Stimulated activated CD4-positive, alpha-beta T cell treated with anti-CD3 and anti-CD28 coated beads, Interleukin-4, amount 100 ng/mL, for 1 hour (primary cell): ENCODE results near the gene MACF1.

Experiments used
- DNase-seq: peaks from one replicate; pipeline ENCODE4 v3.0.0-alpha.2; 2020

The MACF1 gene

DNA sequence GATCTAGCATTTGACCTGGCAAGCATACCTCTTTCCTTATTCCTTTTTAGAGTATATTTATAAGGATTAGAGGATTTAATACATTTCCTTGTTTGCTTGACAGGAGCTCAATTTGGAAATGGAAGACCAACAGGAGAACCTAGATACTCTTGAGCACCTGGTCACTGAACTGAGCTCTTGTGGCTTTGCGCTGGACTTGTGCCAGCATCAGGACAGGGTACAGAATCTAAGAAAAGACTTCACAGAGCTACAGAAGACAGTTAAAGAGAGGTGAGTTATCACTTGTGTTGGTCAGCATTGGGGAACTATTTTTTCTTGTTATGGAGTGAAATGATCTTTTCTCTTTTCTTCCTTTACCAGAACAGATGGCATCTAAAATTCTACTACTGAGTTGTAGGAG lies 163.6 kb downstream of the MACF1 start:
- no peak for DNase-seq

DNA sequence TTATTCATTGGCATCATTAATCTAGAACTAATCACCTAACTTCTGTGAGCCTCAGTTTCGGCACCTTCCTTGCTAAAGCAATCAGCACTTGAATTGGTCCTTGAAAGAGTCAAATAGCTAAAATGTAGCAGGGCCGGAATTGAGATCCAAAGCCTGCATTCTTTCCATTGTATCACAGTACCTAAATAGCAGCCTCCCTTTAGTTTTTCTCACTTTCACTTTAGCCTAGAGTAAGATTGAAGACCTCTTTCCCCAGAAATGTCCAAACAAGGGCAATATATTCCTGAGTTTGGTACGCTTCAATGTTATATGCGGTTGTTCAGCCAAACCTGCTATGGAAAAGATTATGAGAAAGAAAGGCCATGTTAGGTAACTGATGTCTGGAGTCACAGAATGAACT lies 165.1 kb downstream of the MACF1 start:
- DNase-seq = no peak

DNA sequence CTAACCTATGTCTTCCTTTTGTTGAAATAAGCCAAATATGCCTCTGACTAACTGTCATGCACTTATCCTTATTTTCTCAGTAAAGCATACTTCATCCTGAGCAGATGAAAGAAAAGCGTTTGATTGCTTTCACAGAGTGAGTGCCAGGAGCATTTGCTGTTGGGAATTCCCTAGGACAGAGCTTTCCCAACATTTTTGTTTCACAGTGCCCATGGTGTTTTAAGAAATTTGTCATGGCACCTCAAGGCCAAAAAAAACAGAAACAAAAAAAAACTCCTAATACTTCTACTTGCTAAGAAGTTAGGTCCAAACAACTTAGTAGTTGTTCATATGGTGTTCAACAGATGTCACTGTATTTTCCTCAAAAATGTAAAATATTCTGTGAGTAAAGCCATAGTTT lies 166.1 kb downstream of the MACF1 start:
- no peak for DNase-seq

DNA sequence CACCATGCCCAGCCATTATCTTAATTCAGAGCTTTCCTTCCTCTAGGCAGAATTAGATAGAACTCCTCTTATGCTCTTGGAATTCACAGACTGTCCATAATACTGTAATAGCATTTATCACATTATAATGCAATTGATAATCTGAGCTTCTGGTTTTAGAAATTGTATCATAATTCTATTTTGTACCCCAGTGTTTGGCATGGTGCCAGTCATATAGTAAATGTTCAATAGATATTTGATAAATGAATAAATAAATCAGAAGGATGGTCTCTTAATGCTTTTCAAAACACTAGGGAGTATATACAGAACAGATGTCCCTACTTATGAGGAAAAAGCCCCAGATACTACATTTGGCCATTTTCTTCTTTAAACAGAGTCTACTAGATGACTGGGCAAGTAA lies 167.6 kb downstream of the MACF1 start:
- no peak for DNase-seq

DNA sequence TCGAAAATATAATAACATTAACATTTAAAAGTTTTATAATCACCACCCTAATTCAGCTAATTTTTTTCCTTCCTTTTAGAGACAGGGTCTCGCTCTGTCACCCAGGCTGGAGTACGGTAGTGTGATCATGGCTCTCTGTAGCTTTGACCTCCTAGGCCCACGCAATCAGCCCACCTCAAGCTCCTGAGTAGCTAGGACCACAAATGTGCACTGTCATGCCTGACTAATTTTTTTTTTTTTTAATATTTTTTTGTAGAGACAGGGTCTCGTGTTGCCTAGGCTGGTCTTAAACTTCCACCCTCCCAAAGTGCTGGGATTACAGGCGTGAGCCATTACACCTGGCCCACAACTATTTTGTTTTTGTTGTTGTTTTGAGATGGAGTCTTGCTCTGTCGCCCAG lies 172.2 kb downstream of the MACF1 start:
- DNase-seq = no peak

DNA sequence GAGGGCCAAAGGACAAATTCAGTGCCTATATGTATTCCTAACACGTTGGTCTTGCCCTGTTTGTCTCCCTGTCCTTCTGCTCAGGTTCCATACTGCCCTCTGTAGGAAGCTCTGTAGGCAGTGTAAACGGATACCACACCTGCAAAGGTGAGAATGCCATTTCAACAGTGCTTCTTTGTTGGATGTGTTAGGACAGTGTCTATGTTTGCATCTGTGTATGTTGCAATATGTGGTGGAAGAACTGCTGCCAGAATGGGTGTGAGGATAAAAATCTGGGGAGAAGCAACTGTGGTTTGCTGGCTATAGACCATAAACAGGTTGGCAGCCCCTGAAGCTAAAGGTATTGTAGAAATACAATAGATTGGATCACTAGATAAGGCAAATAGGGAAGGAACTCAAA lies 173.9 kb downstream of the MACF1 start:
- DNase-seq = no peak

DNA sequence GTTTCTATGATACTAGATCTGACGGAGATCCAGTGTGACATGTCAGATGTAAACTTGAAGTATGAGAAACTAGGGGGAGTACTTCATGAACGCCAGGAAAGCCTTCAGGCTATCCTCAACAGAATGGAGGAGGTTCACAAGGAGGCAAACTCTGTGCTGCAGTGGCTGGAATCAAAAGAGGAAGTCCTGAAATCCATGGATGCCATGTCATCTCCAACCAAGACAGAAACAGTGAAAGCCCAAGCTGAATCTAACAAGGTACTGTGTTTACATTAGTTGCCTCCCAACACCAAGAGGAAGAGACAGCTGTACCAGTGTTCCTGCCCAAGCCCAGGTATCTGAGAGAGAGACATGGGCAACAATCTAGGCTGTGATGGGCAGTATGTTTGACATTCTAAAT lies 174.7 kb downstream of the MACF1 start:
- DNase-seq = no peak

DNA sequence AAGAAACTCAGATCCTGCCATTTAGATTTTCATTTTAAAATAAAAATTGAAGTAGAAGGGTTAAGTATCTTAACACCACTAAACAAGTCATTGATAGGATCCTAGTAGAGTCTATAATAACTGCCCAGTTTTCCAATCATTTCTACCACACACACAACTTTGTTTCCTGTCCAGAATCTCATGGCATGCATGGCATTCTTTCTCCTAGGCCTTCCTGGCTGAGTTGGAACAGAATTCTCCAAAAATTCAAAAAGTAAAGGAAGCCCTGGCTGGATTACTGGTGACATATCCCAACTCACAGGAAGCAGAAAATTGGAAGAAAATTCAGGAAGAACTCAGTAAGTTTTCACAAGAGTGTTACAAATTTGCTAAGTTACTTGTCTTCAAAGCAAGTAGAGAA lies 175.5 kb downstream of the MACF1 start:
- DNase-seq = no peak

DNA sequence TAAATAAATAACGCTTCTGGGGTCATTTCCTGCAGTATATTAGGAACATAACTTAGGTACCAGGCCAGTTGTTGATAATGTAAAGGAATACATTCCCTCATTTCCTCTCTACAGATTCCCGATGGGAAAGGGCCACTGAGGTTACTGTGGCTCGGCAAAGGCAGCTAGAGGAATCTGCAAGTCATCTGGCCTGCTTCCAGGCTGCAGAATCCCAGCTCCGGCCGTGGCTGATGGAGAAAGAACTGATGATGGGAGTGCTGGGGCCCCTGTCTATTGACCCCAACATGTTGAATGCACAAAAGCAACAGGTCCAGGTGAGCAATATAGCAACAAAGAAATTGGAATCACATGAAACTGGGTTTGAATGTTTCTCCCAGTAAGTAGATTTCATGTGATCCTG lies 177.3 kb downstream of the MACF1 start:
- no peak for DNase-seq

DNA sequence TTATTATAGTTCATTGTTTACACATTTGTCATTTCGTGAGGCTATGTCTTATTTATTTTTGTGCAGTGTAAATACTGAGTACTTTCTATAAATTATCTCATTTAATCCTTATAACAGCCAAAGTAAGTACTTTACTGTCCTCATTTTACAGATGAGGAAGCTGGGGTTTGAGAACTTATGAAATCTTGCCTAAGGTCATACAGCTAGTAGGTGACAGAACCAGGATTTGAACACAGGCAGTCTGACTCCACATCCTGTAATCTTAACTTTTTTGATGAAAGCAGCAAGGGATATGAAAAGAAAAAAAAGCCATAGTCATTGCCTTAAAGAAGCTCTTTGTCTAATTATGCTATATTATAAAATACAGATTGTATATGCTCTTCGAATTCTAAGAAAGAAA lies 179.8 kb downstream of the MACF1 start:
- DNase-seq = no peak

DNA sequence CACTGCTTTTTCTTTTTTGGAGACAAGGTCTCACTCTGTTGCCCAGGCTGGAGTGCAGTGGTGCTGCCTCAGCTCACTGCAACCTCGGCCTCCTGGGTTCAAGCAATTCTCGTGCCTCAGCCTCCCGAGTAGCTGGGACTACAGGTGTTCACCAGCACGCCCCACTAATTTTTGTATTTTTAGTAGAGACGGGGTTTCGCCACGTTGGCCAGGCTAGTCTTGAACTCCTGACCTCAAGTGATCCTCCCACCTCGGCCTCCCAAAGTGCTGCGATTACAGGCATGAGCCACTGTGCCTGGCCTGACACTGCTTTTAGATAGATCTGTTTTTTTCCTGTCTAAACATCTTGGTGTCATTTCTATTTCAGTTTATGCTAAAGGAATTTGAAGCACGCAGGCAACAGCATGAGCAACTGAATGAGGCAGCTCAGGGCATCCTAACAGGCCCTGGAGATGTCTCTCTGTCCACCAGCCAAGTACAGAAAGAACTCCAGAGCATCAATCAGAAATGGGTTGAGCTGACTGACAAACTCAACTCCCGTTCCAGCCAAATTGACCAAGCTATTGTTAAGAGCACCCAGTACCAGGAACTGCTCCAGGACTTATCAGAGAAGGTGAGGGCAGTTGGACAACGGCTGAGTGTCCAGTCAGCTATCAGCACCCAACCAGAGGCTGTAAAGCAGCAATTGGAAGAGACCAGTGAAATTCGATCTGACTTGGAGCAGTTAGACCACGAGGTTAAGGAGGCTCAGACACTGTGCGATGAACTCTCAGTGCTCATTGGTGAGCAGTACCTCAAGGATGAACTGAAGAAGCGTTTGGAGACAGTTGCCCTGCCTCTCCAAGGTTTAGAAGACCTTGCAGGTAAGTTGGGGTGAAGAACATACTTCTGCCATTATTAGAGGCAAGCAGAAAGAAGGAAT lies 180.8 kb downstream of the MACF1 start:
- DNase-seq = no peak

DNA sequence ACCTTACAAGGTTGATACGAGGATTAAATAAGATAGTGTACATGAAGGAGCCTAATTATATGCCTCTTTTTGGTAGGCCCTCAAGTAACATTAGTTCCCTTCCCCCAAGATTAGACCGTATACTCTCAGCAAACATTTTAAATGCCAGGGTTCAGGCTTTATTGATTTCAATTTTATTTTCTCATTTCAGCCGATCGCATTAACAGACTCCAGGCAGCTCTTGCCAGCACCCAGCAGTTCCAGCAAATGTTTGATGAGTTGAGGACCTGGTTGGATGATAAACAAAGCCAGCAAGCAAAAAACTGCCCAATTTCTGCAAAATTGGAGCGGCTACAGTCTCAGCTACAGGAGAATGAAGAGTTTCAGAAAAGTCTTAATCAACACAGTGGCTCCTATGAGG lies 182.5 kb downstream of the MACF1 start:
- DNase-seq = no peak

DNA sequence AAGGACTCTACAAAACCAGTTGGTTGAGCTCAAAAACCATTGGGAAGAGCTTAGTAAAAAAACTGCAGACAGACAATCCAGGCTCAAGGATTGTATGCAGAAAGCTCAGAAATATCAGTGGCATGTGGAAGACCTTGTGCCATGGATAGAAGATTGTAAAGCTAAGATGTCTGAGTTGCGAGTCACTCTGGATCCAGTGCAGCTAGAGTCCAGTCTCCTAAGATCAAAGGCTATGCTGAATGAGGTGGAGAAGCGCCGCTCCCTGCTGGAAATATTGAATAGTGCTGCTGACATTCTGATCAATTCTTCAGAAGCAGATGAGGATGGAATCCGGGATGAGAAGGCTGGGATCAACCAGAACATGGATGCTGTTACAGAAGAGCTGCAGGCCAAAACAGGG lies 183.0 kb downstream of the MACF1 start:
- no peak for DNase-seq

DNA sequence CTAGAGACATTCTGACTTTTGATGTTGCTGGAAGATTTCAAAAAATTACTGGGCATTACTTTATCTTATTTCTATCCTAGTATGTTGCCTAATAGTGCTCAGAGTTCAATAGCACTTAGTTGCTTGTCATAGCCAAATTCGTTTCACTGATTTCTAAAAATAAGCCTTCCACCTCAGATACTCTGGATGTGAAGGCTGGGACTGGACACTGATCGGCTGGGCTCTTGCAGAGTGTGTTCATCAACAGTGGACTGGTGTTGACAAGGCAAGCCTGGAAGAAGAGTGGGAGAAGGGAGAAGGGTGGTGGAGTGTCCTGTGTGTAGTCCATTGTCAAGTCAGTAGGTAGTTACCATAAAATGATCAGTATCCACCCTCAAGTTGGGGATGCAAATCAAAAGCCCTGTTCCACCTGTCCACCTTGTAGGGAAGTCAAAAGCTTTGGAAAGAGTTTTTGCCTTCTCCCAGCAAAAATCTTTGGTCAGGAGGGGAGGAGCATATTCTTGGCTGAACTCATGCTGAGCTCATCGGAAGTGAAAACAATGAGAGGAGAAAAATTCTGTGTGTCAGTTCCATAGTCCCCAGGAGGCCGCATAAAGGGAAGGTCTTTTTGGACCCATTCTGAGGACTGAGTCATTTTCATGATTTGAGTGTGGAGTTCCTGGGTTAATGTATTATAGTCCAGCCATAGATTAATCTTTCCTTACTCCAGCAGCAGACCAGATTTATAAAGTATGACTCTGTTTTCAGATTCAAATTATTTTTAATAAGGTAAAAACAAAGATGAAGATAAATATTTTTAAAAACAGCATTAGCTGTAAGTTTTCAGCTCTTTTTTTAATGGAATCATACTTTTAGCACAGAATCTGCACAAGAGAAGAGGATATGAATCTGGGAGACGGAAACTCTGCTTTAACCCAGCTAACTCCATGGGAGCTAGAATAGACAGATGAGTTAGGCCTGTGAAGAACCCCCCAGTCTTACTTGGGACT lies 187.5 kb downstream of the MACF1 start:
- no peak for DNase-seq

DNA sequence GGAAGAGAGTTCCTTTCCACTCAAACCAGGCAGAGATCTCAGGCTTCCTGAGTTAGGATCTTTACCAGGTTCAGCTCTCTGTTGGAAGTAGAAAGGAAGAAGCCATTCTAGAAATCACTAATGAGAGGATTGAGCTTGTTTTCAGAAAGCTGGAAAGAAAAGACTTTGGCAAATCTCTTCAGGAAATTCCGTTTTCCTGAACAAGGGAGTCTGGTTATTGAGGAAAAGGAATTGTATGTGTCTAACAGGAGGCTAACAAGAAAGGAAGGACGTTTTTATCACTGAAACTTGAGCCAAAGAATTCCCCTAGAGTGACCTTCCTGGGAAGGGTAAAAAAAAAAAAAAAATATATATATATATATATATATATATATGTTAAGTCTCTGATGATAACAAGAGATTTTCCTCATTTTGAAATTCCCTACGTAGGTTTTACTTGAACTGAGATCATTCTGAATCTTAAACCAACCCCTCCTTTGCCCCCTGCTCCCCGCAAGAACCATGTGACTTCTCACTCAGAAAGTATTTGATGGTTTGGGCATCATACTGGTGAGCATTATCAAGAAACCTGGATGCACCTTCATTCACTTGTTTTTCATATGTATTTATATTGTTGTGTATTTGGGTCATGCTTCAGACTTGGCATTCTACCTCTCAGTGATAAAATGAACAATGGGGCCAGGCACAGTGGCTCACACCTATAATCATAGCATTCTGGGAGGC lies 188.5 kb downstream of the MACF1 start:
- DNase-seq = no peak

DNA sequence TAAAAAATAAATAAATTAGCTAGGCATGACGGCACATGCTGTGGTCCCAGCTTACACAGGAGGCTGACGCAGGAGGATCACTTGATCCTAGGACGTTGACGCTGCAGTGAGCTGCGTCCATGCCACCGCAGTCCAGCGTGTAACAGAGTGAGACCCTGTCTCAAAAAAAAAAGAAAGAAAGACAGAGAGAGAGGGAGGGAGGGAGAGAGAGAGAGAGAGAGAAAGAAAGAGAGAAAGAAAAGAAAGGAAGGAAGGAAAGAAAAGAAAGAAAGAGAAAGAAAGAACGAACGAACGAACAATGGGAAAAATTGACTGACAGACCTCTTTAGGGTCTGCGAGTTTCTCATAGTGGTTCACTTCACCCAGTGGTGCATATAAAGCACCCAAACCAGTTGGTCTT lies 189.2 kb downstream of the MACF1 start:
- no peak for DNase-seq

DNA sequence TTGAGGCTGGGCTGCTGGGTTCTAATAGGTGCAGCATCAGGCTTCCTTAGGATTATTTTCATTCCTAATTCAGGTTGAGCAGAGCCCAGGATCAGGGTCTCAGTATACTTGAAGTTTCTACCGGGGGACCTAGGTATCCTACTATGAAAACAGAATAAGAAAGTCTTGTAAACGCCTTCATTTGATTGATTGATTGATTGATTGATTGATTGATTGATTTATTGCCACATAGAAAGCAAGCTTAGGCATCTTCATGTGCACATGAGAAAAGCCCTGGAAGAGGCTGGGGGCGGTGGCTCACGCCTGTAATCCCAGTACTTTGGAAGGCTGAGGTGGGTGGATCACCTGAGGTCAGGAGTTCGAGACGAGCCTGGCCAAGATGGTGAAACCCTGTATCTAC lies 189.6 kb downstream of the MACF1 start:
- DNase-seq = no peak

DNA sequence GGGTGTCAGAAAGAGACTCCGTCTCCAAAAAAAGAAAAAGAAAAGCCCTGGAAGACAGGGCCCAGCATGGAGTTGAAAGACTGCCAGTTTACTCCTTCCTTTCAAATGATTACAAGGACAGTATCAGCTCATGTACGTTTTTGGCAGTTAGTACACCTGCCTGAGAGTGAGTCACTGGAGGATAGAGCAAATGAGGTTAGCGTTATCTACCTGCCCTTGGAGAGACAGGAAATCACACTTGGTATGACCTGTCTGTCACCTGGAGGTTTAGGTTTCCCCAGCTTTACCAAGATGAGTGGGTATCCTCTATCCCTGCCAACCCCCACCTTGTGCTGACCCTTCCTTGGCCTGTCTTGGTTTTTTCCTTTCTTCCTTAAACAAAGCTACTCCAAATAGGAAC lies 190.1 kb downstream of the MACF1 start:
- no peak for DNase-seq

DNA sequence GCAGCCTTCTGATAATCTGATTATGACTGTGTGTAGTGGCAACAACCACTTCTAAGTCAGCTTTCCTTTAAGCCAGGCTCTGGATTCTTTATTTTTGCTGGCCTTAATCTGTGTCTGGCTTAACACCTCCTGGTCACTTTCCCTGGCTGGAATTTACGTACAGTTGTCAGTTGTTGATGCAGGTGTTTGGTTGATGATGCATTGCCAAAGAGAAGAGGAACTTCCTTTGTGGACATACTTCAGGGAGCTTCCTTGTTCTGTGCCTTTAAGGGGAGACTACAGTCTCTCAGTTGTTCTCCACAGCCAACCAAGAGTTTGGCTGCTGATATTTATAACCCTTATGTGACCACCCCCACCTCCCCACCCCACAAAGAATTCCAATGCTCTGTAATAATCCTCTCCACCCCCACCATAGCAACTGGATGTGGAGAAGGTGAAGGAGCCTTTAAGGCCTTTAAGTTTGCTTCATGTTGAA lies 190.9 kb downstream of the MACF1 start:
- no peak for DNase-seq

DNA sequence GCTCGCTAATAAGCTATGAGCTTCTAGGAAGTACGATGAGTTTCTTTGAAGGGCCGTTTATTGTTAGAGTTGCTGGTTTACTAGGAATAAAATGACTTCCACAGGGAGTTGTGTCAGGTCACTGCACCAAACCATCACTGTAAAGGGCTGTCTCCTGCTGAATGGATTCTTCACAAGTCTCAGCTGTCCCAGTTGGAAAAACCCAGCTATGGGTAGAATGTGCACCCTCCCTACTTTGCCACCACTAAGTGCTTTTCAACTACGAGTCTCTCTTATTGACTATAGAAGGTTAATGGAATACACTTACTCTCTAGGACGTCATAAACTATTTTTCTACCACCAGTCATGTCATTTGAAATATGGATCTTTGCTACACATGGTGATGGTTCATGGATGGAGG lies 192.2 kb downstream of the MACF1 start:
- DNase-seq = no peak

DNA sequence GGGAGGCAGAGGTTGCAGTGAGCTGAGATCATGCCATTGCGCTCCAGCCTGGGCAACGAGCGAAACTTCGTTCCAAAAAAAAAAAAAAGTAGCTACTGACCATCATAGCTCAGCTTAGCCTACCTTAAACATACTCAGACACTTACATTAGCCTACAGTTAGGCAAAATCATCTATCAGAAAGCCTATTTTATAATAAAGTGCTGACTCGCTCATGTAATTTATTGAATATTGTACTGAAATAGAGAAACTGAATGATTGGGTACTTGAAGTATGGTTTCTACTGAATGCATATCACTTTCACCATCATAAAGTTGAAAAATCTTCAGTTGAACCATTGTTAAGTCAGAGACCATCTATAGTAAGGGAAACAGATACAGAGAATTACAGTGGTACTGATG lies 193.0 kb downstream of the MACF1 start:
- no peak for DNase-seq

DNA sequence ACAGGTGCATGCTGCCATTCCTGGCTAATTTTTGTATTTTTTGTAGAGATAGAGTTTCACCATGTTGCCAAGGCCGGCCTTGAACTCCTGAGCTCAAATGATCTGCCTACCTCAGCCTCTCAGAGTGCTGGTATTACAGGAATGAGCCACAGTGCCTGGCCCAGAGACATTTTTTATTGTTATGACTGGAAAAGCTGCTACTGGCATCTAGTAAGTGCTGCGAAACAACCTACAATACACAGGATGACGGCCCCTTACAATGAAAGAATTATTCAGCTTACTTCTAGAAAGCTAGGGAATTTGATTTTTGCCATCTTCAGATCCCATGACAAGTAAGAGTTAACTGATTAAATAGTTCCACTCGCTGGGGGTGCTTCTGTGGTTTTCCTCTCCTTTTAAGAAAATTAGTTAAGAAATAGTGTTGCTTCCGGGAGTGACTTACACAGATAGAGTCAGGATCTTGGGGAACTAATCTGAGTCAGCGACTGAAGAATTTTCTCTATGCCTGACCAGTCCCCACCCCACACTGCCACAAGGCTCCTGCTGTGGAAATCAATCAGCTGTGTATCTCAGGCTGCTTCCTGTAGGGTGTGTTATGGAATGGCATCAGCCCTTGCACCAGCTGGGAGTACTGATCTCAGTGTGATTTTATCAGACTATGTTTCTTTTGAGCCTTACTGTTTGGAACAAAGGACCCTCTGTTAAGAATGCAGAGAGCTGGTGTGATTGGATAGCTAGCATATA lies 194.0 kb downstream of the MACF1 start:
- DNase-seq = peak; percentile 12
